Suppressor macrophage (primary cell): ENCODE results near the gene BLM.

Experiments
- DNase-seq, 4 experiments: peaks; one replicate each; pipeline ENCODE4 v3.0.0-alpha.2; 2020 to 2022

BLM gene

GRCh38 chr15:90740545-90740944, 23.4 kb downstream of the BLM start:
- peak in 3 of 4 experiments; percentile 29 to 52 (median 29) for DNase-seq

GRCh38 chr15:90742087-90742486, 24.9 kb downstream of the BLM start:
- DNase-seq, result peak; percentile 26 to 59 (median 52)

GRCh38 chr15:90743407-90743806, 26.3 kb downstream of the BLM start:
- DNase-seq, result no peak

- no peak for DNase-seq
Observed at GRCh38 chr15:90744759-90745402, 27.7 kb downstream of the BLM start.

GRCh38 chr15:90749754-90750153, 32.6 kb downstream of the BLM start:
- peak in 2 of 4 experiments; percentile 25 to 28 for DNase-seq

GRCh38 chr15:90750186-90750585, 33.0 kb downstream of the BLM start:
- DNase-seq, result peak; percentile 26 to 61 (median 56)

- no peak for DNase-seq
Observed at GRCh38 chr15:90751300-90751825, 34.2 kb downstream of the BLM start.

GRCh38 chr15:90756916-90757315, 39.8 kb downstream of the BLM start:
- DNase-seq, result no peak

GRCh38 chr15:90757461-90757860, 40.3 kb downstream of the BLM start:
- peak in 1 of 4 experiments; percentile 11 for DNase-seq

- DNase-seq, result no peak
Observed at GRCh38 chr15:90760661-90761232, 43.6 kb downstream of the BLM start.

- no peak for DNase-seq
Observed at GRCh38 chr15:90761629-90762028, 44.5 kb downstream of the BLM start.

- peak; percentile 92 to 98 (median 94) for DNase-seq
Observed at GRCh38 chr15:90762109-90762508, 45.0 kb downstream of the BLM start.

GRCh38 chr15:90763366-90764099, 46.4 kb downstream of the BLM start:
- no peak for DNase-seq

- DNase-seq, result peak; percentile 21 to 63 (median 50)
Observed at GRCh38 chr15:90765531-90765930, 48.4 kb downstream of the BLM start.

GRCh38 chr15:90765966-90766365, 48.8 kb downstream of the BLM start:
- DNase-seq, result no peak

- DNase-seq, result no peak
Observed at GRCh38 chr15:90769375-90769774, 52.2 kb downstream of the BLM start.

- no peak for DNase-seq
Observed at GRCh38 chr15:90773485-90773884, 56.3 kb downstream of the BLM start.

GRCh38 chr15:90774731-90775514, 57.8 kb downstream of the BLM start:
- DNase-seq, result no peak

GRCh38 chr15:90780916-90781315, 63.8 kb downstream of the BLM start:
- DNase-seq, result peak; percentile 24 to 64 (median 54)

- DNase-seq, result no peak
Observed at GRCh38 chr15:90782442-90782841, 65.3 kb downstream of the BLM start.

- no peak for DNase-seq
Observed at GRCh38 chr15:90787881-90788280, 70.7 kb downstream of the BLM start.

- no peak for DNase-seq
Observed at GRCh38 chr15:90789462-90789861, 72.3 kb downstream of the BLM start.

GRCh38 chr15:90790057-90790456, 72.9 kb downstream of the BLM start:
- no peak for DNase-seq
